ENCODE data around the gene LSP1.
"Not testable (repeated sequence)": the region's sequence is repeated elsewhere in the genome, so short reads cannot be mapped to it uniquely, and the experiment has no call there.

Gene LSP1

GRCh38 chr11:1852877-1853276 lies at the start of gene LSP1:
Gene LSP1 (plus strand): TSS chr11:1853084. CDS start chr11:1853145, 61 bp downstream.
- no peaks in the 10 kb centered on the region for H3K9me3 ChIP-seq (ENCODE audit: control insufficient read depth, insufficient read depth, low read length)
- H3K4me1 ChIP-seq (ENCODE audit: control insufficient read depth, insufficient read depth, low read length): no peaks in the 10 kb centered on the region
- H3K27me3 ChIP-seq (ENCODE audit: control insufficient read depth, insufficient read depth, low read length): no peaks in the 10 kb centered on the region
- no peak within 1 kb of the TSS for H3K27ac ChIP-seq (ENCODE audit: low read depth, low read length)
- H3K4me3 ChIP-seq (ENCODE audit: low read depth, low read length): no peak within 1 kb of the TSS
- H3K36me3 ChIP-seq (ENCODE audit: control insufficient read depth, insufficient read depth, low read length): no peaks in the 10 kb centered on the region
- H3K9ac ChIP-seq (ENCODE audit: low read depth, low read length): no peak within 1 kb of the TSS

- Histone ChIP-seq H3K4me1 (ENCODE audit: control insufficient read depth, insufficient read depth, low read length) (peaks cover 5% of the 10 kb centered on the region; the same call in 1 of the 2 replicates), H3K4me3 (ENCODE audit: low read depth, low read length) (no peak overlapping the region), H3K27me3 (ENCODE audit: control insufficient read depth, insufficient read depth, low read length) (no peaks in the 10 kb centered on the region; the same call in 1 of the 2 replicates), H3K9ac (ENCODE audit: low read depth, low read length) (no peak overlapping the region), H3K9me3 (ENCODE audit: control insufficient read depth, insufficient read depth, low read length) (no peaks in the 10 kb centered on the region), H3K27ac (ENCODE audit: low read depth, low read length) (no peak overlapping the region), H3K36me3 (ENCODE audit: control insufficient read depth, insufficient read depth, low read length) (no peaks in the 10 kb centered on the region)
Measured at GRCh38 chr11:1803246-1803645, 49.6 kb upstream of the LSP1 start.

GRCh38 chr11:1803835-1804519 lies 48.9 kb upstream of the LSP1 start:
- H3K9me3 ChIP-seq (ENCODE audit: control insufficient read depth, insufficient read depth, low read length); H3K4me3 ChIP-seq (ENCODE audit: low read depth, low read length); H3K9ac ChIP-seq (ENCODE audit: low read depth, low read length); H3K36me3 ChIP-seq (ENCODE audit: control insufficient read depth, insufficient read depth, low read length); H3K27ac ChIP-seq (ENCODE audit: low read depth, low read length); H3K27me3 ChIP-seq (ENCODE audit: control insufficient read depth, insufficient read depth, low read length); H3K4me1 ChIP-seq (ENCODE audit: control insufficient read depth, insufficient read depth, low read length): not testable (repeated sequence)

GRCh38 chr11:1805525-1805924 lies 47.4 kb upstream of the LSP1 start:
- Histone ChIP-seq H3K27ac (ENCODE audit: low read depth, low read length) (no peak overlapping the region), H3K4me3 (ENCODE audit: low read depth, low read length) (no peak overlapping the region), H3K36me3 (ENCODE audit: control insufficient read depth, insufficient read depth, low read length) (no peaks in the 10 kb centered on the region), H3K9me3 (ENCODE audit: control insufficient read depth, insufficient read depth, low read length) (no peaks in the 10 kb centered on the region), H3K27me3 (ENCODE audit: control insufficient read depth, insufficient read depth, low read length) (no peaks in the 10 kb centered on the region; the same call in 1 of the 2 replicates), H3K4me1 (ENCODE audit: control insufficient read depth, insufficient read depth, low read length) (peaks cover 5% of the 10 kb centered on the region; the same call in 1 of the 2 replicates), H3K9ac (ENCODE audit: low read depth, low read length) (no peak overlapping the region)

GRCh38 chr11:1807264-1807995 lies 45.5 kb upstream of the LSP1 start:
- Histone ChIP-seq H3K27me3 (ENCODE audit: control insufficient read depth, insufficient read depth, low read length) (no peaks in the 10 kb centered on the region; the same call in 1 of the 2 replicates), H3K9me3 (ENCODE audit: control insufficient read depth, insufficient read depth, low read length) (no peaks in the 10 kb centered on the region), H3K4me3 (ENCODE audit: low read depth, low read length) (no peak overlapping the region), H3K4me1 (ENCODE audit: control insufficient read depth, insufficient read depth, low read length) (peaks cover 5% of the 10 kb centered on the region; the same call in 1 of the 2 replicates), H3K27ac (ENCODE audit: low read depth, low read length) (no peak overlapping the region), H3K36me3 (ENCODE audit: control insufficient read depth, insufficient read depth, low read length) (no peaks in the 10 kb centered on the region), H3K9ac (ENCODE audit: low read depth, low read length) (no peak overlapping the region)

GRCh38 chr11:1810761-1811160 lies 42.1 kb upstream of the LSP1 start:
- H3K4me1 ChIP-seq (ENCODE audit: control insufficient read depth, insufficient read depth, low read length): no peaks in the 10 kb centered on the region
- H3K9ac ChIP-seq (ENCODE audit: low read depth, low read length): no peak overlapping the region
- no peaks in the 10 kb centered on the region; the same call in 1 of the 2 replicates for H3K27me3 ChIP-seq (ENCODE audit: control insufficient read depth, insufficient read depth, low read length)
- H3K4me3 ChIP-seq (ENCODE audit: low read depth, low read length): no peak overlapping the region
- no peaks in the 10 kb centered on the region for H3K36me3 ChIP-seq (ENCODE audit: control insufficient read depth, insufficient read depth, low read length)
- H3K9me3 ChIP-seq (ENCODE audit: control insufficient read depth, insufficient read depth, low read length): no peaks in the 10 kb centered on the region
- no peak overlapping the region for H3K27ac ChIP-seq (ENCODE audit: low read depth, low read length)

GRCh38 chr11:1812274-1812673 lies 40.6 kb upstream of the LSP1 start:
- H3K9ac ChIP-seq (ENCODE audit: low read depth, low read length): no peak overlapping the region
- peaks cover 2% of the 10 kb centered on the region; the same call in 1 of the 2 replicates for H3K27me3 ChIP-seq (ENCODE audit: control insufficient read depth, insufficient read depth, low read length)
- H3K9me3 ChIP-seq (ENCODE audit: control insufficient read depth, insufficient read depth, low read length): no peaks in the 10 kb centered on the region
- H3K4me3 ChIP-seq (ENCODE audit: low read depth, low read length): no peak overlapping the region
- no peaks in the 10 kb centered on the region for H3K4me1 ChIP-seq (ENCODE audit: control insufficient read depth, insufficient read depth, low read length)
- no peak overlapping the region for H3K27ac ChIP-seq (ENCODE audit: low read depth, low read length)
- H3K36me3 ChIP-seq (ENCODE audit: control insufficient read depth, insufficient read depth, low read length): no peaks in the 10 kb centered on the region

- H3K9me3 ChIP-seq (ENCODE audit: control insufficient read depth, insufficient read depth, low read length): no peaks in the 10 kb centered on the region
- H3K9ac ChIP-seq (ENCODE audit: low read depth, low read length): no peak overlapping the region
- H3K27me3 ChIP-seq (ENCODE audit: control insufficient read depth, insufficient read depth, low read length): peaks cover 3% of the 10 kb centered on the region; the same call in 1 of the 2 replicates
- H3K4me1 ChIP-seq (ENCODE audit: control insufficient read depth, insufficient read depth, low read length): no peaks in the 10 kb centered on the region
- H3K4me3 ChIP-seq (ENCODE audit: low read depth, low read length): no peak overlapping the region
- no peak overlapping the region for H3K27ac ChIP-seq (ENCODE audit: low read depth, low read length)
- no peaks in the 10 kb centered on the region for H3K36me3 ChIP-seq (ENCODE audit: control insufficient read depth, insufficient read depth, low read length)
Measured at GRCh38 chr11:1812801-1813200, 40.1 kb upstream of the LSP1 start.

GRCh38 chr11:1813356-1813755 lies 39.5 kb upstream of the LSP1 start:
- H3K27ac ChIP-seq (ENCODE audit: low read depth, low read length); H3K9me3 ChIP-seq (ENCODE audit: control insufficient read depth, insufficient read depth, low read length); H3K4me3 ChIP-seq (ENCODE audit: low read depth, low read length); H3K36me3 ChIP-seq (ENCODE audit: control insufficient read depth, insufficient read depth, low read length); H3K27me3 ChIP-seq (ENCODE audit: control insufficient read depth, insufficient read depth, low read length); H3K4me1 ChIP-seq (ENCODE audit: control insufficient read depth, insufficient read depth, low read length); H3K9ac ChIP-seq (ENCODE audit: low read depth, low read length): not testable (repeated sequence)

GRCh38 chr11:1814691-1815090 lies 38.2 kb upstream of the LSP1 start:
- Histone ChIP-seq H3K4me3 (ENCODE audit: low read depth, low read length) (no peak overlapping the region), H3K36me3 (ENCODE audit: control insufficient read depth, insufficient read depth, low read length) (no peaks in the 10 kb centered on the region), H3K27me3 (ENCODE audit: control insufficient read depth, insufficient read depth, low read length) (0 out of 2 replicates have a peak, but pooled peaks cover 3% of the 10 kb centered on the region), H3K9me3 (ENCODE audit: control insufficient read depth, insufficient read depth, low read length) (no peaks in the 10 kb centered on the region), H3K4me1 (ENCODE audit: control insufficient read depth, insufficient read depth, low read length) (no peaks in the 10 kb centered on the region), H3K9ac (ENCODE audit: low read depth, low read length) (no peak overlapping the region), H3K27ac (ENCODE audit: low read depth, low read length) (no peak overlapping the region)

- H3K9me3 ChIP-seq (ENCODE audit: control insufficient read depth, insufficient read depth, low read length): no peaks in the 10 kb centered on the region
- no peaks in the 10 kb centered on the region for H3K4me1 ChIP-seq (ENCODE audit: control insufficient read depth, insufficient read depth, low read length)
- no peak overlapping the region for H3K4me3 ChIP-seq (ENCODE audit: low read depth, low read length)
- H3K36me3 ChIP-seq (ENCODE audit: control insufficient read depth, insufficient read depth, low read length): no peaks in the 10 kb centered on the region
- H3K27ac ChIP-seq (ENCODE audit: low read depth, low read length): no peak overlapping the region
- no peak overlapping the region for H3K9ac ChIP-seq (ENCODE audit: low read depth, low read length)
- 0 out of 2 replicates have a peak, but pooled peaks cover 3% of the 10 kb centered on the region for H3K27me3 ChIP-seq (ENCODE audit: control insufficient read depth, insufficient read depth, low read length)
Measured at GRCh38 chr11:1815311-1815710, 37.6 kb upstream of the LSP1 start.
